Measurements from ENCODE around the gene SCP2. TPM values are rescaled to one million over a fixed set of nuclear protein-coding genes. Genes with fewer than 3 reads are reported as not detected.

The SCP2 gene
- total and polyA plus RNA-seq, 2 experiments from 2014 or later, result 131 to 236 TPM

GRCh38 chr1:53038566-53038965, 111.5 kb downstream of the SCP2 start:
- Histone ChIP-seq H3K9me3 (ENCODE audit: low read depth) (no peaks in the 10 kb centered on the region), H3K4me1 (ENCODE audit: low read depth) (no peaks in the 10 kb centered on the region), H3K4me3 (no peak overlapping the region), H3K27ac (no peak overlapping the region), H3K36me3 (peaks cover 6% of the 10 kb centered on the region), H3K27me3 (no peaks in the 10 kb centered on the region)
- no peak for TF ChIP-seq CTCF (IDR thresholded peaks at IDR 0.05; ENCODE audit: low read depth, low read length)
- DNase-seq (ENCODE audit: low read depth in 1 of 2, low spot score in 1 of 2), result no peak

DNA sequence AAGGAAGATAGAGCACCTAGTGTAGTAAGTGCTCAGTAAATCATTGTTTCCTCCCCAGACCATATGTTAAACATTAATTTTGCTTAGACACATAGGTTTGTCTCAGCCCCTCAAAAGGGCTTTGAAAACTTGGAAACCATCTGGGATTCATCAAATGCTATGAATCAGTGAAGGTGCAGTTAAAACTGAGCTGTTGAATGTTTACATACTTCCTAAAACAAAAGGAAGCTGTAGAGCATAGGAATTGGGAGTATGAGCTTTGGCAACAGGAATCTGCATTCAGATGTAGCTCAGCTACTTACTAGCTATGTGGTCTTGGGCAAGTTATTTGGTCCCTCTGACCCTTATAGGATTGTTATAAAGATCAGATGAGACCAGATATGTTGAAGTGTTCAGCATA, 116.2 kb downstream of the SCP2 start:
- no peak for TF ChIP-seq CTCF (IDR thresholded peaks at IDR 0.05; ENCODE audit: low read depth, low read length)
- H3K27me3 ChIP-seq, result no peaks in the 10 kb centered on the region
- peaks cover 6% of the 10 kb centered on the region for H3K36me3 ChIP-seq
- no peak overlapping the region for H3K27ac ChIP-seq
- H3K4me3 ChIP-seq, result no peak overlapping the region
- H3K9me3 ChIP-seq (ENCODE audit: low read depth), result no peaks in the 10 kb centered on the region
- DNase-seq (ENCODE audit: low read depth in 1 of 2, low spot score in 1 of 2), result peak in 1 of 2 donors; percentile 36
- H3K4me1 ChIP-seq (ENCODE audit: low read depth), result peaks cover 22% of the 10 kb centered on the region

DNA sequence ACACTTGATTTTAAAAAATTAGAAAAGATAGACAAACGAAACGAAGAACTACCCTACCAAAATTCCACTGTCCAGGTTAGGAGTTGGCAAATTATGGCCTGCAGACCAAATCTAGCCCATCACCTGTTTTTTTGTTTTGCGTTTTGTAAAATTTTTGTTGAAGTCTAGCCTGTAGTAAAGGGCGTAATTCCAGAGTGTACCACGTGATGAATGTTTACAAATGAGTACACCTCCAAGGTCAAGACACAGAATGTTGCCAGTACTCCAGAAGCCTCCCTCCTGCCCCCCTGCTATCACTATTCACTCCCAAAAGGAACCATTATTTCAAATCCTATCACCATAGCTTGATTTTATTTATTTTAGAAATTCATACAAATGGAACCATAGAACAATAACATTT, 117.8 kb downstream of the SCP2 start:
- no peak overlapping the region for H3K4me3 ChIP-seq
- no peak for TF ChIP-seq CTCF (IDR thresholded peaks at IDR 0.05; ENCODE audit: low read depth, low read length)
- H3K4me1 ChIP-seq (ENCODE audit: low read depth), result peaks cover 38% of the 10 kb centered on the region
- no peak for DNase-seq (ENCODE audit: low read depth in 1 of 2, low spot score in 1 of 2)
- H3K27ac ChIP-seq, result no peak overlapping the region
- H3K27me3 ChIP-seq, result no peaks in the 10 kb centered on the region
- peaks cover 2% of the 10 kb centered on the region for H3K36me3 ChIP-seq
- H3K9me3 ChIP-seq (ENCODE audit: low read depth), result no peaks in the 10 kb centered on the region

GRCh38 chr1:53046930-53047329, 119.9 kb downstream of the SCP2 start:
- H3K4me1 ChIP-seq (ENCODE audit: low read depth), result peaks cover 48% of the 10 kb centered on the region
- no peaks in the 10 kb centered on the region for H3K9me3 ChIP-seq (ENCODE audit: low read depth)
- H3K4me3 ChIP-seq, result no peak overlapping the region
- peak overlapping the region; percentile 84 for H3K27ac ChIP-seq
- peaks cover 5% of the 10 kb centered on the region for H3K36me3 ChIP-seq
- no peak for TF ChIP-seq CTCF (IDR thresholded peaks at IDR 0.05; ENCODE audit: low read depth, low read length)
- H3K27me3 ChIP-seq, result no peaks in the 10 kb centered on the region
- DNase-seq (ENCODE audit: low read depth in 1 of 2, low spot score in 1 of 2), result peak in 1 of 2 donors; percentile 84

DNA sequence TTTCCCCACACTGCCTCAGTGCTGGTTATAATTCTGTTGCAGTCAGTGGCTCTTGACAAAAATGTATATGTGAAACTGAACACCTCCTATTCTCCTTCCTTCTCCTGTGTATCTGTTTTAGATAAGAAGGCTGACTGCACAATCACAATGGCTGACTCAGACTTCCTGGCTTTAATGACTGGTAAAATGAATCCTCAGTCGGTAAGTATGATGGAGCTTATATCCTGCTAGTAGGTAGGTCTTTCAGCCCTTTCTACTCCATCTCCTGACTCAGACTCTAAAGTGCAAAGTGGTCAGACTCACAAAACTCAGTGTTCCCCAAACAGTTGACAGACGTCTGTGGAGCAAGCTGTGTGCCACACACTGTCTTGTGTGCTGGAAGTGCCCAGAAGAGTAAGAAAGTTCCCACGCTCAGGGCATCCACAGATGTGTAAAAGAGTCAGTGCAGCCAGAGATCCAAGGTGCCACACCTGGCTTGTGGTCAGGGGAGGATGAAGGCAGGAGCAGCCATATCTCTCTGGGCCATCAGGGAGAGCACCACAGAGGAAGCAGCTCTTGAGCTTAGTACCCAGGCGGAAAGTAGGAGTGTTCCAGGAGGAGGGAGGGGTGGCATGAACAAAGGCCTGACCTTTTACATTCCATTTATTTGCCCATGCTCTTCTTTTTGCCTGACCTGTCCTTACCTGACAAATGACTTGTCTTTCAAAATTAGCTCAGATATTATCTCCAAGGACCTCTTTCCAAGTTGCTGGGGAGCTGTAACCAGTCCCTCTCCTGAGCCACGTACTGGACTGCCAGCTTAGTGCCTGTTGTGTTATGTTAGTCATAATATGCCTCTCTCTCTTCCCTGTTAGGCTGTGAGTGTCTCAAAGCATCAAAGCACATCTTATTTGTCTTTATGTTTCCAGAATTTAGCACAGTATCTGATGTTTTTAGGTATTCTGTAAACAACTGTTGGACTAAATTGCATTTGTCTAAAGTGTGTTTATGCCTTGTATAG, 121.0 kb downstream of the SCP2 start:
- H3K9me3 ChIP-seq (ENCODE audit: low read depth), result no peaks in the 10 kb centered on the region
- H3K36me3 ChIP-seq, result peaks cover 5% of the 10 kb centered on the region
- peak; percentile 41 to 71 for DNase-seq (ENCODE audit: low read depth in 1 of 2, low spot score in 1 of 2)
- H3K4me1 ChIP-seq (ENCODE audit: low read depth), result peaks cover 48% of the 10 kb centered on the region
- peak overlapping the region; percentile 84 for H3K27ac ChIP-seq
- H3K4me3 ChIP-seq, result no peak overlapping the region
- TF ChIP-seq CTCF (IDR thresholded peaks at IDR 0.05; ENCODE audit: low read depth, low read length), result no peak
- no peaks in the 10 kb centered on the region for H3K27me3 ChIP-seq
